Endothelial cell (in vitro differentiated cells): ENCODE data around the gene MICU1. TPM values are rescaled to one million over a fixed set of nuclear protein-coding genes. Genes with fewer than 3 reads are reported as not detected.
A peak's percentile ranks its signal among the peaks of the same experiment; 100 is the strongest.

Experiments used
- DNase-seq: peaks from one replicate; pipeline ENCODE4 v3.0.0; 2021; ENCODE audit warnings: low spot score
- H3K27ac Mint-ChIP-seq: one replicate; pipeline ENCODE4 v1.8.0; 2021; ENCODE audit warnings: mixed read lengths, inconsistent platforms; ENCODE audit not compliant: unreplicated experiment
- H3K27me3 Mint-ChIP-seq: one replicate; pipeline ENCODE4 v1.8.0; 2021; ENCODE audit warnings: mild to moderate bottlenecking, moderate library complexity, mixed read lengths, inconsistent platforms; ENCODE audit not compliant: unreplicated experiment
- H3K36me3 Mint-ChIP-seq: one replicate; pipeline ENCODE4 v1.8.0; 2021; ENCODE audit warnings: mild to moderate bottlenecking, low read depth, mixed read lengths, inconsistent platforms; ENCODE audit not compliant: unreplicated experiment
- H3K4me1 Mint-ChIP-seq: one replicate; pipeline ENCODE4 v1.8.0; 2021; ENCODE audit warnings: mild to moderate bottlenecking, mixed read lengths, inconsistent platforms; ENCODE audit not compliant: unreplicated experiment
- H3K4me3 Mint-ChIP-seq: one replicate; pipeline ENCODE4 v1.8.0; 2021; ENCODE audit warnings: mild to moderate bottlenecking, mixed read lengths, inconsistent platforms; ENCODE audit not compliant: unreplicated experiment
- H3K9me3 Mint-ChIP-seq: one replicate; pipeline ENCODE4 v1.8.0; 2021; ENCODE audit warnings: mixed read lengths, inconsistent platforms; ENCODE audit not compliant: unreplicated experiment
- CTCF ChIP-seq: fragments of 200-600 bp; sonication (generic); IDR thresholded peaks from one replicate; pipeline ENCODE4 v1.5.0; 2021; ENCODE audit warnings: antibody characterized with exemption; ENCODE audit not compliant: unreplicated experiment
- total RNA-seq: library from RNA; stranded (reverse); fragmentation: NEBNext Ultra II Directional; extraction: Animal tissue kit (Norgen Biotek cat#: 25700); gene quantifications from one replicate; pipeline ENCODE4 v1.2.1, GENCODE V29; 2021; ENCODE audit not compliant: unreplicated experiment

MICU1 gene
- total RNA-seq, 1 donor from 2014 or later: 39.9 TPM

- Mint-ChIP-seq H3K9me3 (no peaks in the 10 kb centered on the region), H3K27me3 (no peaks in the 10 kb centered on the region), H3K36me3 (peaks cover 18% of the 10 kb centered on the region), H3K4me3 (no peak overlapping the region), H3K27ac (no peak overlapping the region), H3K4me1 (peaks cover 5% of the 10 kb centered on the region)
- peak; percentile 3 for DNase-seq
- no peak for TF ChIP-seq CTCF
Measured at GRCh38 chr10:72567421-72567820, 58.5 kb downstream of the MICU1 start.

GRCh38 chr10:72564596-72564995, 61.3 kb downstream of the MICU1 start:
- no peak for TF ChIP-seq CTCF
- no peak overlapping the region for H3K27ac Mint-ChIP-seq
- no peaks in the 10 kb centered on the region for H3K9me3 Mint-ChIP-seq
- no peak overlapping the region for H3K4me3 Mint-ChIP-seq
- H3K27me3 Mint-ChIP-seq: no peaks in the 10 kb centered on the region
- H3K36me3 Mint-ChIP-seq: peaks cover 41% of the 10 kb centered on the region
- peaks cover 5% of the 10 kb centered on the region for H3K4me1 Mint-ChIP-seq
- no peak for DNase-seq

GRCh38 chr10:72563327-72563932, 62.4 kb downstream of the MICU1 start:
- Mint-ChIP-seq H3K4me3 (no peak overlapping the region), H3K9me3 (no peaks in the 10 kb centered on the region), H3K27ac (peak overlapping the region; percentile 27), H3K27me3 (no peaks in the 10 kb centered on the region), H3K4me1 (peaks cover 5% of the 10 kb centered on the region), H3K36me3 (peaks cover 42% of the 10 kb centered on the region)
- TF ChIP-seq CTCF: no peak
- DNase-seq: no peak

- Mint-ChIP-seq H3K27ac (no peak overlapping the region), H3K4me1 (peaks cover 5% of the 10 kb centered on the region), H3K4me3 (no peak overlapping the region), H3K27me3 (no peaks in the 10 kb centered on the region), H3K36me3 (peaks cover 42% of the 10 kb centered on the region), H3K9me3 (no peaks in the 10 kb centered on the region)
- no peak for TF ChIP-seq CTCF
- no peak for DNase-seq
Measured at GRCh38 chr10:72561745-72562166, 64.1 kb downstream of the MICU1 start.

- no peak for TF ChIP-seq CTCF
- Mint-ChIP-seq H3K36me3 (peaks cover 24% of the 10 kb centered on the region), H3K4me3 (no peak overlapping the region), H3K27ac (no peak overlapping the region), H3K9me3 (no peaks in the 10 kb centered on the region), H3K27me3 (no peaks in the 10 kb centered on the region), H3K4me1 (no peaks in the 10 kb centered on the region)
- no peak for DNase-seq
Measured at GRCh38 chr10:72557362-72557761, 68.5 kb downstream of the MICU1 start.
